ENCODE measurements around the gene UBE2V1.

- TF ChIP-seq CTCF (IDR thresholded peaks at IDR 0.05) (no peak), POLR2AphosphoS5 (IDR thresholded peaks at IDR 0.05) (no peak), POLR2A (IDR thresholded peaks at IDR 0.05) (no peak)
Observed at GRCh38 chr20:50116368-50116999, 3.5 kb upstream of the UBE2V1 start.
